ENCODE data around the gene RALGAPA2. TPM values are rescaled to one million over a fixed set of nuclear protein-coding genes. Genes with fewer than 3 reads are reported as not detected.

The RALGAPA2 gene
- total and polyA plus RNA-seq, 2 of the 13 experiments (the other 11 are each of a cell fraction or from before 2014, with no cell fraction given), result 13.8 to 17.7 TPM

- no peak for TF ChIP-seq ZBTB37 (CRISPR knock-in tag; IDR thresholded peaks at IDR 0.05)
- TF ChIP-seq RFX3 (CRISPR knock-in tag; IDR thresholded peaks at IDR 0.05), result no peak
- no peak for TF ChIP-seq XRCC5 (optimal IDR thresholded peaks at IDR 0.05; ENCODE audit: low read length)
- no peak for TF ChIP-seq REXO4 (CRISPR knock-in tag; IDR thresholded peaks at IDR 0.05; ENCODE audit: borderline replicate concordance)
- no peak for TF ChIP-seq SCMH1 (CRISPR knock-in tag; IDR thresholded peaks at IDR 0.05; ENCODE audit: borderline replicate concordance)
- TF ChIP-seq NR2C2 (CRISPR knock-in tag; IDR thresholded peaks at IDR 0.05; ENCODE audit: borderline replicate concordance), result 0 out of 2 replicates have a peak, but pooled peaks have one; percentile 17
- no peak for TF ChIP-seq ZNF776 (CRISPR knock-in tag; IDR thresholded peaks at IDR 0.05)
- TF ChIP-seq, protein P1, sequence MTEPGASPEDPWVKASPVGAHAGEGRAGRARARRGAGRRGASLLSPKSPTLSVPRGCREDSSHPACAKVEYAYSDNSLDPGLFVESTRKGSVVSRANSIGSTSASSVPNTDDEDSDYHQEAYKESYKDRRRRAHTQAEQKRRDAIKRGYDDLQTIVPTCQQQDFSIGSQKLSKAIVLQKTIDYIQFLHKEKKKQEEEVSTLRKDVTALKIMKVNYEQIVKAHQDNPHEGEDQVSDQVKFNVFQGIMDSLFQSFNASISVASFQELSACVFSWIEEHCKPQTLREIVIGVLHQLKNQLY (CRISPR knock-in tag; IDR thresholded peaks at IDR 0.05), result no peak
- no peak for TF ChIP-seq NFKBIZ (CRISPR knock-in tag; IDR thresholded peaks at IDR 0.05)
- TF ChIP-seq PHF8 (CRISPR knock-in tag; IDR thresholded peaks at IDR 0.05), result no peak
- TF ChIP-seq THAP9 (CRISPR knock-in tag; IDR thresholded peaks at IDR 0.05; ENCODE audit: borderline replicate concordance), result no peak
- TF ChIP-seq CHD2 (IDR thresholded peaks at IDR 0.05; ENCODE audit: low read depth, low read length), result no peak
- no peak for TF ChIP-seq ZNF501 (CRISPR knock-in tag; IDR thresholded peaks at IDR 0.05)
- no peak for TF ChIP-seq CBX1 (IDR thresholded peaks at IDR 0.05; ENCODE audit: low read depth)
- peak; percentile 69 for TF ChIP-seq GATAD2A (CRISPR knock-in tag; IDR thresholded peaks at IDR 0.05)
- no peak for TF ChIP-seq HOXA7 (CRISPR knock-in tag; IDR thresholded peaks at IDR 0.05)
- no peak for TF ChIP-seq ZNF879 (CRISPR knock-in tag; IDR thresholded peaks at IDR 0.05)
- no peak for TF ChIP-seq POGK (CRISPR knock-in tag; conservative IDR thresholded peaks at IDR 0.05)
- no peak for TF ChIP-seq KLF13 (CRISPR knock-in tag; IDR thresholded peaks at IDR 0.05)
- no peak for TF ChIP-seq ZNF788 (CRISPR knock-in tag; IDR thresholded peaks at IDR 0.05; ENCODE audit: borderline replicate concordance)
These were observed 17.1 kb downstream of the RALGAPA2 start (continued) for GRCh38 chr20:20695250-20695816.

All from HepG2 (cell line).